ENCODE measurements around the gene TRIO.

DNA sequence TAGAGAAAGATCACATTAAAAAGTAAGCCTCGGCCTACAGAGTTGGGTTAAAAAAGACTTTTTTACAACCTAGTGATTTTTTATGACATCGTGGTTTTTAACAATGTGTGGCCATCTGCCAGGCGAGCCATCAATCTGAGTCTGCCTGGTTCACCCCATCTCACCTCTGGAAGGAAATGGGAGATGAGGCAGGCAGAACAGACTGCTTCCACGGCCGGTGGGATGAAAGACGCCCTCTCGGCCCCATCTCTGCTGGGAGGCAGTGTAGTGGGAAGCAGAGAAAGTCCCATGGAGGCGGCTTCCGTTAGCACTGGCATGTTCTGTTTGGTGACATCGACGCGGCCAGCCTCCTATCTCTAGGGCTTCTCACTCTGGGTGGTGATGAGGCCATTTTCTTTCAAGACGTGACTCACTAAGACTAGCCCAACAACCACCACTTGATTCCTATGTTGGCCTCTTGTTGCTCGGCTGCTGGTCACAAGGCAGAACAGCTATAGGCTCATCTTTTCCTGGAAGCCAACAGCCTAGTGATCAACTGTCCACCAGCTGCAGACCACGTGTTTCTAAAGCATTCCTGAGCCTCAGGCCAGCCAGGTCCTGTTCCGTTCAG lies 306.0 kb downstream of the TRIO start:
- TF ChIP-seq CTCF (IDR thresholded peaks at IDR 0.05) (no peak), POLR2A (IDR thresholded peaks at IDR 0.05) (no peak)
